Mononuclear cell (primary cell): ENCODE measurements around the gene SMG9. TPM values are rescaled to one million over a fixed set of nuclear protein-coding genes. Genes with fewer than 3 reads are reported as not detected.
"Not testable (repeated sequence)": the region's sequence is repeated elsewhere in the genome, so short reads cannot be mapped to it uniquely, and the experiment has no call there.

Experiments
- H3K27me3 ChIP-seq: 2 replicates; pipeline ENCODE4 v1.6.0; 2011; ENCODE audit warnings: low read length, control low read depth; ENCODE audit not compliant: insufficient read depth
- H3K4me1 ChIP-seq: 2 replicates; pipeline ENCODE4 v1.5.1; 2011; ENCODE audit warnings: mild to moderate bottlenecking, low read length, control low read depth; ENCODE audit not compliant: insufficient read depth
- H3K4me3 ChIP-seq: 2 replicates; pipeline ENCODE4 v1.5.1; 2011; ENCODE audit warnings: mild to moderate bottlenecking, low read length, moderate library complexity
- H3K9me3 ChIP-seq: 2 replicates; pipeline ENCODE4 v1.5.1; 2011; ENCODE audit warnings: low read depth, mild to moderate bottlenecking, control low read depth, low read length
- total RNA-seq: library from RNA; depleted of rRNA; stranded (reverse); fragments of >200 nt; gene quantifications from one replicate; pipeline ENCODE4 v1.2.3, GENCODE V29; 2012

The SMG9 gene
- total RNA-seq, 1 donor: 11.4 TPM

DNA sequence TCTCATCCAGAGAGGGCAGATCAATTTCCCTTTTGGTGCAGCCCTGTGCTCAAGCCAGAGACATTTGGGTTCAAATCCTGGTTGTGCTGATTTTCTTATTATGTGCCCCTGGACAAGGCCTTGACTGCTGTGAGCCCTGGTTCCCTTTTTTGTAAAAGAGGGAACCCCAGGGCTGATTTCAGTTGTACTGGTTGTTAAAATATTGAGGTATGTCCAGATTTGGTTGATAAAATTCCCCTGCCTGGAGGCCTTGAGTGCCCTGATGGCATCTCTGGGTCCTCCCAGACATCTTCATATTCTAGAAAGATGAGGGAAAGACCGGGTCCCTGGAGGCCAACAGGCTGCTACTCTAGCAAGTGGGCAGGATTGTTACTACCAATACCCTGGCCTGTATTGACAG is 70.4 kb downstream of the SMG9 start:
- Histone ChIP-seq H3K9me3 (no peaks in the 10 kb centered on the region), H3K27me3 (no peaks in the 10 kb centered on the region), H3K4me1 (peaks cover 47% of the 10 kb centered on the region), H3K4me3 (no peak overlapping the region)

DNA sequence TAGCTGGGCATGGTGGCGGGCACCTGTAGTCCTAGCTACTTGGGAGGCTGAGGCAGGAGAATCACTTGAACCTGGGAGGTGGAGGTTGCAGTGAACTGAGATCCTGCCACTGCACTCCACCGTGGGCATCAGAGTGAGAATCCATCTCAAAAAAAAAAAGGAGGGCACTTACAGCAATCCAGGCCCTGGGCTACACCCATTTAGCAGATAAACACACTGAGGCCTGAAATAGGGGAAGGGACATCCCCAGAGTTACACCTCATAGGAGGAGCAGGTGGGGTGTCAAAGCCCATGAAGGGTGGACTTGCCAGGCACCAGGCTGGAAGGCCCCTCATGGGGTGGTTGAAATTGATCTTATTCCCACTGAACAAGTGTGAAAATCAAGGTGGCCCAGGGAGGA is 70.9 kb downstream of the SMG9 start:
- no peaks in the 10 kb centered on the region for H3K9me3 ChIP-seq
- no peaks in the 10 kb centered on the region for H3K27me3 ChIP-seq
- H3K4me1 ChIP-seq: peaks cover 43% of the 10 kb centered on the region
- no peak overlapping the region for H3K4me3 ChIP-seq

DNA sequence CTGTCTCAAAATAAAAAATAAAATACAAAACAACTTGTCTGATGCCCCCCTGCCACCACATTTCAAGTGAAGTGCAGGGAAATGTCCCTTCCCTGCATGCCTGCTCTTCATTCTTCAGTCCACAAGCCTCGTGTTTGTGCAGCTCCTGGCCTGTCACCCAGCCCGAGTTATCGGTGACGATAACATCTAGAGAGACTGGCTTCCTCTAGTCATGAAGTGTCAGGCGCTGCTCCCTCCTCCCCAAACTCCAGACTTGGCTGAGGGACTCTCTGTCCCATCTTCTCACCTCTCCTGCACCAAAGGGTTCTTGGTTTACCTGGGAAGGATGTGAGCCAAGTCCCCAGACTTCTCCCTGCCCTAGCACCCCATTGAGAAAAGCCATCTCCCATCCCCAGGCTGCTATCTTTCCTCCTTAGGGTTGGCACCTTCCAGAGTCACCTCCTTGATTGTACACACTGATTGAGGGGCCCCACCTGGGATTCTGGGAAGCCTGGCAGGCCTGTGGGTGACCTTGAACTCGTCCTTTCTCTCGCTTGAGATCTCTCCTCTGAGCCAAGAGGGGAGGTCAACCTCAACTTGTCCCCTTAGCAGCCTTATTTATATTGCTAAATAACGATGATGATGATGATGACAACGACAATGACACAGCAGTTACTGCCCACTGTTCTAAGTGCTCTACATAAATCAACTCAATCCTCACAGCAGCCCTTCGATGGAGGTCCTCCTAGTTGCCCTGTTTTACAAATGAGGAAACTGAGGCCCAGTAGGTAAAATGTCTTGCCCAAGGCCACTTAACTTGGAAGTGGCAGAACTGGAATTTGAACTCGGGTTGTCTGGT is 71.7 kb downstream of the SMG9 start:
- H3K9me3 ChIP-seq: no peaks in the 10 kb centered on the region
- no peaks in the 10 kb centered on the region for H3K27me3 ChIP-seq
- peaks cover 34% of the 10 kb centered on the region for H3K4me1 ChIP-seq
- no peak overlapping the region for H3K4me3 ChIP-seq

DNA sequence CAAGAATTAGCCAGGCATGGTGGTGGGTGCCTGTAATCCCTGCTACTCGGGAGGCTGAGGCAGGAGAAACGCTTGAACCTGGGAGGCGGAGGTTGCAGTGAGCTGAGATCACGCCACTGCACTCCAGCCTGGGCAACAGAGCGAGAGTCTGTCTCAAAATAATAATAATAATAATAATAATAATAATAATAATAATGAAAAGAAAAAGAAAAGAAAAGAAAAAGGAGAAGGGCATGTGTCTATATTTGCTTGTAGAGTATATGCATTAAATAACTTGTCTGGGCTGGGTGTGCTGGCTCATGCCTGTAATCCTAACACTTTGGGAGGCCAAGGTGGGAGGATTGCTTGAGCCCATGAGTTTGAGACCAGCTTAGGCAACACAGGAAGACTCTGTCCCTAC is 72.5 kb downstream of the SMG9 start:
- H3K4me1 ChIP-seq: peaks cover 26% of the 10 kb centered on the region
- not testable (repeated sequence) for H3K27me3 ChIP-seq, H3K9me3 ChIP-seq, H3K4me3 ChIP-seq

DNA sequence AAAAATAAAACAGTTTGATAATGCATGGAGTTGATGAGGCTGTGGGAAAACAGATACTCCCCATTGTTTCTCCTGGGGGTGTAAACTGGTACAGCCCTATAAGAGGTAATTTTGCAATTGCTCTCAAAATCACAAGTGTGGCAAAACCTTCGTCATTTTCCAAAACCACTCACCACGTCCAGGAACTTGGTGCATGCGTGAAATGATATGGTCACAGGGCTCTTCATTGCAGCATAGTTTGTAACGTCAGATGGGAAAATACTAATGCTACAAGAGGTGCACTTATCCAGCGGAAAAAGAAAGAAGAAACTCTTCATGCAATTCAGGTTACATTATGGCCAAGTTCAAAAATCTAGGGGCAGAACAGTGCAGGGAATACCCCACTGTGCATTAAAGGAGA is 72.9 kb downstream of the SMG9 start:
- H3K4me3 ChIP-seq: no peak overlapping the region
- no peaks in the 10 kb centered on the region for H3K27me3 ChIP-seq
- H3K4me1 ChIP-seq: peaks cover 24% of the 10 kb centered on the region
- H3K9me3 ChIP-seq: no peaks in the 10 kb centered on the region

DNA sequence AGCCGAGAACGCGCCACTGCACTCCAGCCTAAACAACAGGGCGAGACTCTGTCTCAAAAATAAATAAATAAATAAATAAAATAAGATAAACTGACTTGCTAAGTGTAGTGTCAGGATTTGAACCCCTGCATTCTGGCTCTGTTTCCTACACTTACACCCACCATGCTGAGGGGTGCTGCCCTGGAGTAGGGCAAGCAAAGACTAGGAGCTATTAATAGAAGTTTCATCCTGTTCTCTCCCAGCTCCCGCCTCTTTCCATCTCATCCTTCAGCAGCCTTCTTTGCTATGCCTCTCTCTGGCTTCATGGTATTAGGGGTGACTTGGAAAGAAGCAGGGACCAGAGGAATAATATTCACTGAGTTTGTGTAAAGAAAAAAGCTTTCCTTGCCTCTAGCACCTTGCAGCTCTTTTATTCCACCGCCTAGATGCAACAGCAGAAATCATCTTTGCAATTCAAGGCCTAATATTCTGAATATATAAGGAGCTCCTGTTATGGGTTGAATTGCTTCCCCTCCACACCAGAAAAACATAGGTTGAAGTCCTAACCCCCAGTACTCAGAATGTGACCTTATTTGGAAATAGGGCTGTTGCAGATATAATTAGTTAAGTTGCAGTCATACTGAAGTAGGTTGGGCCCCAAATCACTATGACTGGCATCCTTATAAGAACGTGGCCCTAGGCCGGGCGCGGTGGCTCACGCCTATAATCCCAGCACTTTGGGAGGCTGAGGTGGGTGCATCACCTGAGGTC is 76.1 kb downstream of the SMG9 start:
- H3K4me3 ChIP-seq: no peak overlapping the region
- H3K27me3 ChIP-seq: no peaks in the 10 kb centered on the region
- peaks cover 37% of the 10 kb centered on the region for H3K4me1 ChIP-seq
- no peaks in the 10 kb centered on the region for H3K9me3 ChIP-seq

Other genes starting within 250 kb of the SMG9 start
- gene ETHE1, start 227.8 kb downstream of the SMG9 start, total RNA-seq: 30.6 TPM
- 0.31 TPM for gene ZNF575, start 221.8 kb downstream of the SMG9 start, total RNA-seq
- 14.2 TPM for gene XRCC1, start 179.4 kb downstream of the SMG9 start, total RNA-seq
- 0.63 TPM for gene PINLYP, start 179.2 kb downstream of the SMG9 start, total RNA-seq
- gene IRGQ, start 158.8 kb downstream of the SMG9 start, total RNA-seq: 19.5 TPM
- gene ZNF576, start 158.4 kb downstream of the SMG9 start, total RNA-seq: 3.9 TPM
- 0.10 TPM for gene SRRM5, start 142.9 kb downstream of the SMG9 start, total RNA-seq
- gene ZNF428, start 135.3 kb downstream of the SMG9 start, total RNA-seq: 22.5 TPM
- gene CADM4, start 115.1 kb downstream of the SMG9 start, total RNA-seq: 0.42 TPM
- gene PLAUR, start 84.8 kb downstream of the SMG9 start, total RNA-seq: 344 TPM
- gene IRGC, start 38.9 kb downstream of the SMG9 start, total RNA-seq: not detected
- gene KCNN4, start 26.0 kb upstream of the SMG9 start, total RNA-seq: 9.9 TPM
- not detected for gene LYPD5, start 47.5 kb upstream of the SMG9 start, total RNA-seq
- 2.9 TPM for gene ZNF283, start 72.4 kb upstream of the SMG9 start, total RNA-seq
- gene ZNF404, start 129.0 kb upstream of the SMG9 start, total RNA-seq: 0.10 TPM
- 4.4 TPM for gene ZNF45, start 180.3 kb upstream of the SMG9 start, total RNA-seq
- gene ZNF221, start 196.3 kb upstream of the SMG9 start, total RNA-seq: 0.52 TPM
- 6.2 TPM for gene ZNF155, start 229.2 kb upstream of the SMG9 start, total RNA-seq
- 3.3 TPM for gene ZNF230, start 248.0 kb upstream of the SMG9 start, total RNA-seq